Keratinocyte (primary cell): ENCODE measurements around the gene RFX8. TPM values are rescaled to one million over a fixed set of nuclear protein-coding genes. Genes with fewer than 3 reads are reported as not detected.

ENCODE experiments used
- DNase-seq: peaks from one replicate; pipeline ENCODE4 v3.0.0-alpha.2; 2011; ENCODE audit warnings: low read depth, missing footprints, low spot score
- FAIRE-seq: peaks from 2 replicates; lab custom pipeline; 2011; peaks lifted over from hg19 to GRCh38; lab: Jason Lieb, UNC
- H2AFZ ChIP-seq: 2 replicates; pipeline ENCODE4 v1.6.0; 2012; ENCODE audit warnings: low read length, control low read depth, inconsistent platforms; ENCODE audit not compliant: control insufficient read depth
- H3K27ac ChIP-seq: 2 replicates; pipeline ENCODE4 v1.5.1; 2011; ENCODE audit warnings: low read length; ENCODE audit not compliant: control insufficient read depth, insufficient read depth
- H3K27me3 ChIP-seq: 3 replicates; pipeline ENCODE4 v1.6.0; 2011; ENCODE audit warnings: low read length; ENCODE audit not compliant: control insufficient read depth, insufficient read depth; ENCODE audit errors: extremely low read depth
- H3K36me3 ChIP-seq, 2 experiments: 2 replicates in 1 of 2; 3 replicates in 1 of 2; pipeline ENCODE4 v1.5.1; 2011; ENCODE audit warnings: low read length in 2 of 2, mild to moderate bottlenecking in 1 of 2; ENCODE audit not compliant: control insufficient read depth in 2 of 2, insufficient read depth in 2 of 2; ENCODE audit errors: extremely low read depth in 1 of 2
- H3K4me1 ChIP-seq: 3 replicates; pipeline ENCODE4 v1.5.1; 2011; ENCODE audit warnings: low read length; ENCODE audit not compliant: control insufficient read depth, insufficient read depth; ENCODE audit errors: extremely low read depth
- H3K4me2 ChIP-seq: 3 replicates; pipeline ENCODE4 v1.6.0; 2011; ENCODE audit warnings: low read depth, low read length; ENCODE audit not compliant: control insufficient read depth, insufficient read depth; ENCODE audit errors: extremely low read depth
- H3K4me3 ChIP-seq, 3 experiments: fragments of 200-600 bp in 1 of 3; sonication (generic) in 1 of 3; 2 replicates in 2 of 3; 3 replicates in 1 of 3; pipeline ENCODE4 v1.5.1; 2011 to 2016; ENCODE audit warnings: low read length in 3 of 3, mild to moderate bottlenecking in 3 of 3, control low read depth in 2 of 3, inconsistent platforms in 1 of 3, low read depth in 1 of 3, mixed read lengths in 1 of 3, mixed run types in 1 of 3, moderate library complexity in 1 of 3; ENCODE audit not compliant: control insufficient read depth in 2 of 3, insufficient read depth in 2 of 3; ENCODE audit errors: extremely low read depth in 1 of 3
- H3K79me2 ChIP-seq: 2 replicates; pipeline ENCODE4 v1.6.0; 2012; ENCODE audit warnings: low read length; ENCODE audit not compliant: control insufficient read depth, insufficient read depth
- H3K9ac ChIP-seq: 3 replicates; pipeline ENCODE4 v1.6.0; 2011; ENCODE audit warnings: low read length; ENCODE audit not compliant: control insufficient read depth, insufficient read depth; ENCODE audit errors: extremely low read depth
- H3K9me1 ChIP-seq: 3 replicates; pipeline ENCODE4 v1.6.0; 2011; ENCODE audit warnings: low read length; ENCODE audit not compliant: control insufficient read depth, insufficient read depth; ENCODE audit errors: extremely low read depth
- H3K9me3 ChIP-seq: 2 replicates; pipeline ENCODE4 v1.5.1; 2012; ENCODE audit warnings: low read depth, low read length; ENCODE audit not compliant: control insufficient read depth
- H4K20me1 ChIP-seq: 3 replicates; pipeline ENCODE4 v1.6.0; 2011; ENCODE audit warnings: low read length; ENCODE audit not compliant: control insufficient read depth, insufficient read depth; ENCODE audit errors: extremely low read depth
- CTCF ChIP-seq, 3 experiments: IDR thresholded peaks in 1 of 3; conservative IDR thresholded peaks in 1 of 3; optimal IDR thresholded peaks in 1 of 3; 2 replicates in 2 of 3; 3 replicates in 1 of 3; pipeline versions ENCODE3 to v1.5.1; 2011; ENCODE audit warnings: low read length in 3 of 3, mild to moderate bottlenecking in 3 of 3, moderate library complexity in 2 of 3, control low read depth in 1 of 3, inconsistent platforms in 1 of 3; ENCODE audit not compliant: insufficient read depth in 2 of 3; ENCODE audit errors: extremely low read depth in 1 of 3
- EZH2 ChIP-seq: IDR thresholded peaks from one replicate; pipeline ENCODE4 v1.6.1; 2012; ENCODE audit warnings: inconsistent platforms, mild to moderate bottlenecking, low read length, moderate library complexity
- dilution Hi-C: fragments of 300-500 bp; cut with MboI; formaldehyde crosslinking; loops from one replicate; pipeline ENCODE4 v1.7.0; 2020; ENCODE audit warnings: low sequenced_read_pairs; ENCODE audit not compliant: extremely low pct_ligation_motif_present
- polyA plus RNA-seq, 5 experiments: library from polyadenylated mRNA; depleted of rRNA in 3 of 5; stranded (reverse) in 3 of 5; stranded (forward) in 1 of 5; unstranded in 1 of 5; fragments of >200 nt; gene quantifications; 1 replicate in 1 of 5; 2 replicates in 3 of 5; 3 replicates in 1 of 5; pipeline versions ENCODE4 v1.2.1 to v1.2.3, GENCODE V29; 2011 to 2012; ENCODE audit warnings: missing spikeins in 2 of 5, low read depth in 1 of 5, low replicate concordance in 1 of 5

Gene RFX8
- polyA plus RNA-seq, 1 donor (not counting 4 experiments of a cell fraction or from before 2014, with no cell fraction given) = 0.05 TPM

- Histone ChIP-seq H3K4me1 (peaks cover 6% of the 10 kb centered on the region), H3K4me3 (no peak overlapping the region), H2AFZ (no peak overlapping the region), H4K20me1 (no peaks in the 10 kb centered on the region), H3K9me3 (no peaks in the 10 kb centered on the region), H3K79me2 (no peaks in the 10 kb centered on the region), H3K36me3 (no peaks in the 10 kb centered on the region), H3K27me3 (no peaks in the 10 kb centered on the region), H3K27ac (no peak overlapping the region), H3K9me1 (no peaks in the 10 kb centered on the region), H3K4me2 (no peak overlapping the region), H3K9ac (no peak overlapping the region)
- no peak for DNase-seq
- TF ChIP-seq EZH2 = no peak
- TF ChIP-seq CTCF (optimal IDR thresholded peaks at IDR 0.05 in 1 of 3, IDR thresholded peaks at IDR 0.05 in 1 of 3, conservative IDR thresholded peaks at IDR 0.05 in 1 of 3; ENCODE audit: extremely low read depth in 1 of 3, insufficient read depth in 2 of 3, low read length in 3 of 3) = no peak
- dilution Hi-C loops = no loop called here
- FAIRE-seq = peak; percentile 9
Observed at GRCh38 chr2:101412092-101412694, 62.7 kb downstream of the RFX8 start.

GRCh38 chr2:101410746-101411145 is 64.2 kb downstream of the RFX8 start:
- Histone ChIP-seq H3K36me3 (no peaks in the 10 kb centered on the region), H3K27ac (no peak overlapping the region), H3K4me1 (peaks cover 6% of the 10 kb centered on the region), H3K4me2 (no peak overlapping the region), H3K9me1 (no peaks in the 10 kb centered on the region), H3K4me3 (no peak overlapping the region), H3K9ac (no peak overlapping the region), H3K79me2 (no peaks in the 10 kb centered on the region), H3K27me3 (no peaks in the 10 kb centered on the region), H2AFZ (no peak overlapping the region), H3K9me3 (no peaks in the 10 kb centered on the region), H4K20me1 (no peaks in the 10 kb centered on the region)
- dilution Hi-C loops = no loop called here
- no peak for FAIRE-seq
- no peak for DNase-seq
- TF ChIP-seq CTCF (optimal IDR thresholded peaks at IDR 0.05 in 1 of 3, IDR thresholded peaks at IDR 0.05 in 1 of 3, conservative IDR thresholded peaks at IDR 0.05 in 1 of 3; ENCODE audit: extremely low read depth in 1 of 3, insufficient read depth in 2 of 3, low read length in 3 of 3) (no peak), EZH2 (no peak)
